Cardiac fibroblast (primary cell): ENCODE measurements around the gene GDNF.

ENCODE experiments used
- DNase-seq, 2 donors: peaks; one replicate each; pipeline versions ENCODE4 v3.0.0 to v3.0.0-alpha.2; 2010; ENCODE audit warnings: low read depth in 2 of 2
- H3K4me3 ChIP-seq, 2 donors: replicated peaks in 1 of 2; 1 replicate in 1 of 2; 2 replicates in 1 of 2; pipeline ENCODE4 v1.5.1; 2011; ENCODE audit warnings: low read depth in 2 of 2, low read length in 2 of 2, mild to moderate bottlenecking in 2 of 2, moderate library complexity in 1 of 2
- CTCF ChIP-seq: IDR thresholded peaks from one replicate; pipeline ENCODE4 v1.5.1; 2011; ENCODE audit warnings: low read depth, mild to moderate bottlenecking, low read length, inconsistent platforms

The GDNF gene

GRCh38 chr5:37835380-37835973 is 4.4 kb downstream of the GDNF start:
- no peak for TF ChIP-seq CTCF
- DNase-seq, result peak in 1 of 2 donors; percentile 23
- H3K4me3 ChIP-seq, result peak overlapping the region in 1 of 2 donors; percentile 65

- DNase-seq, result no peak
- H3K4me3 ChIP-seq, result peak overlapping the region; percentile 11 to 65
- TF ChIP-seq CTCF, result no peak
Measured at GRCh38 chr5:37834542-37835379, 5.1 kb downstream of the GDNF start.

- no peak for TF ChIP-seq CTCF
- DNase-seq, result no peak
- no peak overlapping the region for H3K4me3 ChIP-seq
Measured at GRCh38 chr5:37833990-37834389, 5.9 kb downstream of the GDNF start.

DNA sequence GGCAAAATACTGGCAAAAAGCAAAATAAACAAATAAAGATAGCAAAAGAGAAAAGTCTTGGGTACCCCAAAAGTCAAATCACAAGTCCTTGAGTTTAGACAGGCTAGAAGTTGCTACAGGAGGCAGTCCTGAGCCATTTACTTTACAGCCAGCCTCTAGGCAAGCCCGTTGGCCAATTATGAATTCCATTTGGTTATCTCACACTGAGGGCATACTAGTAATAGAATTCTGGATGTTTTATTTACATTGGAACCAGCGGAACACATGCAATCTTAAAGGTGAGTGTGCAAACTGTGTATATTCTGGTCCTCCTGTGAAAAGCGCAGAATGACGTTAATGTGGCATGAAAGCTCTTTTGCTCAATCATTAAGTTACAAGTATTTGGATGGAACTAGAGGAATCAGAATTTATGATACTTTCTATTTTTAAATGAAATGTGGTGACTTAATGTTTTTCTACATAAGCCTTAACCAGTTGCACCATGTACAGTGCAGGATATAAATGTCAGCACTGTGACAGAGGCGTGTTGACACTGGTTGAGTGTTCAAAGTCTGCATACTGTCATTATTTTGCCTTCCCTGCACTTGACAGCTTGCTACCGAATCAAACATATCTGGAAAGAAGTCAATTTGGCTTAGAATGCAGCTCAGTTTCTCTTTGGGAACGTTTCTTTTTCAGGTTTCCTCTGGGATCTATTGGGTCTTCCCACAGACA is 7.9 kb downstream of the GDNF start:
- no peak for TF ChIP-seq CTCF
- peak in 1 of 2 donors; percentile 60 for DNase-seq
- H3K4me3 ChIP-seq, result no peak overlapping the region

- DNase-seq, result no peak
- TF ChIP-seq CTCF, result no peak
- no peak overlapping the region for H3K4me3 ChIP-seq
Measured at GRCh38 chr5:37830348-37830747, 9.5 kb downstream of the GDNF start.

GRCh38 chr5:37825334-37825915 is 14.4 kb downstream of the GDNF start:
- no peak for DNase-seq
- TF ChIP-seq CTCF, result no peak
- H3K4me3 ChIP-seq, result no peak overlapping the region
